VCaP (cell line): ENCODE results near the gene ULBP1.
"Not testable (repeated sequence)": the region's sequence is repeated elsewhere in the genome, so short reads cannot be mapped to it uniquely, and the experiment has no call there.

ENCODE experiments used
- H3K27ac ChIP-seq: fragments of 450-650 bp; 2 replicates; pipeline ENCODE4 v1.5.1; 2017
- TF ChIP-seq, protein P1 (sequence below): fragments of 450-650 bp; conservative IDR thresholded peaks from 2 replicates; pipeline ENCODE4 v1.5.1; 2017; ENCODE audit warnings: mild to moderate bottlenecking, moderate library complexity

Gene ULBP1

DNA sequence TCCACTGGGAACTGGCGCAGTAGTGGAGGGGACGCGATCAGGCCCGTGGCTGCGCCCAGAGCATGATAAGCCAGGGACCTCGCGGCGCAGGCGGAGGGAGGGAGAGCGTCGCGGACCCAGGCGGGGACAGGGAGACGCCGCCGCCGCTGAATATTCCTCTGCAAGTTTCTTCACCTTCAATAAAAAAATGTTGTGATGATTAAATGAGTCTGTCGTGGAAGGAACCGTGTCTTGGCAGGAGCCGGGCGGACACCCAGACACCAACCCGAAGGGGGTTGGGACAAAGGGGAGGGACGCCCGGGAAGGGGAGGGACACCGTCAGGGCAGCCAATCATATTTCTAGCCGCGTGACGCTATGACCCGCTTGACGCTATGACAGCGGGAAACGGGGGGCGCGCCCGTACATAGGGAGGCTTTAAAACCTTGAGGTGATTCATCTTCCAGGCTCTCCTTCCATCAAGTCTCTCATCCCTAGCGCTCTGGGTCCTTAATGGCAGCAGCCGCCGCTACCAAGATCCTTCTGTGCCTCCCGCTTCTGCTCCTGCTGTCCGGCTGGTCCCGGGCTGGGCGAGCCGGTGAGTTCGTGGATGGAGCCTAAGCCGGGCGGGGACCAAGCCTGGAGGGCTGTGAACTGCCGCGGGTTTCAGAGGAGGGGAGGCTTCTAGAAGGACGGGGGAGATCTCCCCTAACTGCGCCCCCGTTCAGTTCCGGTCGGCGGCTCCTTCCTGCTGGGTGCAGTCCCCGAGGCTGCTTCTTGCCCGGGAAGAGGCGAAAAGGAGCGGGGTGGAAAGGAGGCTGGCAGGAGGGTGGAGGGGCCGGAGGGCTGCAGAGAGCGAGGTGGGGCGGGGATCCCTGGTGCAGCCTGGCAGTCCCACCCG is 21.9 kb upstream of the ULBP1 start, which contains the start of gene ULBP2:
TSS of gene ULBP2 (plus strand) at position 432 of the 878 bp plus-strand sequence. CDS start at position 491, 59 bp downstream.
- TF ChIP-seq, protein P1, sequence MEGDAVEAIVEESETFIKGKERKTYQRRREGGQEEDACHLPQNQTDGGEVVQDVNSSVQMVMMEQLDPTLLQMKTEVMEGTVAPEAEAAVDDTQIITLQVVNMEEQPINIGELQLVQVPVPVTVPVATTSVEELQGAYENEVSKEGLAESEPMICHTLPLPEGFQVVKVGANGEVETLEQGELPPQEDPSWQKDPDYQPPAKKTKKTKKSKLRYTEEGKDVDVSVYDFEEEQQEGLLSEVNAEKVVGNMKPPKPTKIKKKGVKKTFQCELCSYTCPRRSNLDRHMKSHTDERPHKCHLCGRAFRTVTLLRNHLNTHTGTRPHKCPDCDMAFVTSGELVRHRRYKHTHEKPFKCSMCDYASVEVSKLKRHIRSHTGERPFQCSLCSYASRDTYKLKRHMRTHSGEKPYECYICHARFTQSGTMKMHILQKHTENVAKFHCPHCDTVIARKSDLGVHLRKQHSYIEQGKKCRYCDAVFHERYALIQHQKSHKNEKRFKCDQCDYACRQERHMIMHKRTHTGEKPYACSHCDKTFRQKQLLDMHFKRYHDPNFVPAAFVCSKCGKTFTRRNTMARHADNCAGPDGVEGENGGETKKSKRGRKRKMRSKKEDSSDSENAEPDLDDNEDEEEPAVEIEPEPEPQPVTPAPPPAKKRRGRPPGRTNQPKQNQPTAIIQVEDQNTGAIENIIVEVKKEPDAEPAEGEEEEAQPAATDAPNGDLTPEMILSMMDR, result no peak

DNA sequence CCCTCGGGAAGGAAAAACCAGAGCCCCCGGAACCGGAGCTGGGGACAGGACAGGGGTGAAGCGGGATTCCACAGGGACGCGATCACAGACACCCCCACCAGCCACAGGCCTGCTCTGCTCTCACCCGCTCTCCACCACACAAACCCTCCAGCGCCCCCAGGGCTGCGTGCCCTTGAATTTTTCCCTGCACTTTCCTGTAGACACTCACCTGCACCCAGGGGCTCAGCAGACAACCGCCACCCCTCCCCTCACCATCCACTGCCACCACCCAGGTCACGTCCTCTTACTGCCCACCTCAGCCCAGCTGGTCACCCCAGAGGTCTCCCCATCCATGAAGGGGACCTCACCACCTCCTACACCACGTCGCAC is 21.3 kb upstream of the ULBP1 start:
- TF ChIP-seq, protein P1, result no peak
- H3K27ac ChIP-seq, result peak overlapping the region; percentile 47

More for the DNA sequence above, 21.9 kb upstream of the ULBP1 start, which contains the start of gene ULBP2:
- peak within 1 kb of the TSS; percentile 47 for H3K27ac ChIP-seq

- H3K27ac ChIP-seq, result not testable (repeated sequence)
Measured at GRCh38 chr6:149943321-149943720, 20.4 kb upstream of the ULBP1 start.

GRCh38 chr6:149945276-149945675 is 18.5 kb upstream of the ULBP1 start:
- H3K27ac ChIP-seq, result not testable (repeated sequence)

GRCh38 chr6:149946631-149947030 is 17.1 kb upstream of the ULBP1 start:
- not testable (repeated sequence) for H3K27ac ChIP-seq

DNA sequence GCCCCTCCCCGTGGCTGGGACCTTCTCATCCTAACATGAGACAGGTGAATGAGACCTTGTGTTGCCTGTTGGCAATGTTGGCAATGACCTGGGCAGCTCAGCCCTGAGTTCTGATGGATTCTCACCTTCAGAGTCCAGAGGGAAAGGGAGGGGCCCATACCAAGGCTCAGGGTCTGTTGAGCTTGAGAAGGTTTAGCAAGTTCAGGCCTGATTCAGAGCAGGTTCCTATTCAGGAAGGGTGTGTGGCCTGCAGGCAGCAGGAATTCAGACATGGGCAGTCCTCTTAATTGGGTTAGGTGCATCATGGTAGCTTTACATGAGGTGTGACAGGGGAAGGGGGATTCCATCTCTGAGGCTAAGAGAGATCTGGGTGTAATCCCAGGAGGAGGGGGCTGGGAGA is 16.2 kb upstream of the ULBP1 start:
- not testable (repeated sequence) for H3K27ac ChIP-seq

- TF ChIP-seq, protein P1, result no peak
- no peak overlapping the region for H3K27ac ChIP-seq
Measured at GRCh38 chr6:149948011-149948410, 15.7 kb upstream of the ULBP1 start.

GRCh38 chr6:149948616-149949015 is 15.1 kb upstream of the ULBP1 start:
- H3K27ac ChIP-seq, result no peak overlapping the region
- TF ChIP-seq, protein P1, result no peak

GRCh38 chr6:149950423-149950822 is 13.3 kb upstream of the ULBP1 start:
- TF ChIP-seq, protein P1, result no peak
- H3K27ac ChIP-seq, result no peak overlapping the region

GRCh38 chr6:149951096-149951495 is 12.6 kb upstream of the ULBP1 start:
- no peak overlapping the region for H3K27ac ChIP-seq
- TF ChIP-seq, protein P1, result no peak
